Activated T-cell treated with anti-CD3 and anti-CD28 coated beads, Interleukin-2, amount 50 U/mL, for 4 hours (primary cell): ENCODE results near the gene FANK1. TPM values are rescaled to one million over a fixed set of nuclear protein-coding genes. Genes with fewer than 3 reads are reported as not detected.
"Not testable (repeated sequence)": the region's sequence is repeated elsewhere in the genome, so short reads cannot be mapped to it uniquely, and the experiment has no call there.

Experiments
- ATAC-seq, 2 donors: fragments of 200-7000 bp; cut with Tn5 transposase; one replicate each; pipeline ENCODE4 v1.10.0; 2021
- DNase-seq: peaks from one replicate; pipeline ENCODE4 v3.0.0-alpha.2; 2020
- H3K27me3 Mint-ChIP-seq: one replicate; pipeline ENCODE4 v1.8.0; 2021; ENCODE audit warnings: low read depth, mixed read lengths
- H3K36me3 Mint-ChIP-seq: one replicate; pipeline ENCODE4 v1.8.0; 2022; ENCODE audit warnings: mixed read lengths; ENCODE audit not compliant: insufficient read depth
- H3K4me1 Mint-ChIP-seq: one replicate; pipeline ENCODE4 v1.8.0; 2021; ENCODE audit warnings: low read depth, mixed read lengths
- H3K4me3 Mint-ChIP-seq: one replicate; pipeline ENCODE4 v1.8.0; 2021; ENCODE audit warnings: mild to moderate bottlenecking, moderate library complexity, mixed read lengths
- H3K9me3 Mint-ChIP-seq: one replicate; pipeline ENCODE4 v1.8.0; 2021; ENCODE audit warnings: mixed read lengths
- total RNA-seq, 3 donors: library from RNA; stranded (reverse); gene quantifications; one replicate each; pipeline ENCODE4 v1.2.1, GENCODE V29; 2021

Gene FANK1
- total RNA-seq, 3 donors from 2014 or later = 0.37 to 0.71 (median 0.66) TPM

- Mint-ChIP-seq H3K4me3 (no peak overlapping the region), H3K27me3 (no peaks in the 10 kb centered on the region), H3K9me3 (peaks cover 4% of the 10 kb centered on the region), H3K36me3 (peaks cover 36% of the 10 kb centered on the region), H3K4me1 (no peaks in the 10 kb centered on the region)
- DNase-seq (no peak), ATAC-seq (no peak)
Observed at GRCh38 chr10:125878957-125879835, 17.2 kb upstream of the FANK1 start.

- peaks cover 4% of the 10 kb centered on the region for H3K9me3 Mint-ChIP-seq
- H3K4me3 Mint-ChIP-seq = no peak overlapping the region
Observed at GRCh38 chr10:125880719-125881118, 15.6 kb upstream of the FANK1 start.

GRCh38 chr10:125881192-125881591 lies 15.2 kb upstream of the FANK1 start, which contains the start of gene DHX32:
TSS of gene DHX32 (minus strand) at chr10:125881292. CDS start at chr10:125880824, 468 bp downstream.
- Mint-ChIP-seq H3K9me3 (peaks cover 2% of the 10 kb centered on the region), H3K4me1 (no peaks in the 10 kb centered on the region), H3K36me3 (peaks cover 21% of the 10 kb centered on the region), H3K4me3 (no peak within 1 kb of the TSS), H3K27me3 (no peaks in the 10 kb centered on the region)
- ATAC-seq (no peak), DNase-seq (no peak)

More at GRCh38 chr10:125880719-125881118, 15.6 kb upstream of the FANK1 start:
- no peaks in the 10 kb centered on the region for H3K27me3 Mint-ChIP-seq
- H3K4me1 Mint-ChIP-seq = no peaks in the 10 kb centered on the region
- DNase-seq = no peak
- peaks cover 26% of the 10 kb centered on the region for H3K36me3 Mint-ChIP-seq
- ATAC-seq = no peak

- DNase-seq = no peak
- peaks cover 14% of the 10 kb centered on the region for H3K36me3 Mint-ChIP-seq
- no peak for ATAC-seq
- H3K4me1 Mint-ChIP-seq = no peaks in the 10 kb centered on the region
- no peaks in the 10 kb centered on the region for H3K27me3 Mint-ChIP-seq
- H3K4me3 Mint-ChIP-seq = no peak overlapping the region
- no peaks in the 10 kb centered on the region for H3K9me3 Mint-ChIP-seq
Observed at GRCh38 chr10:125882596-125882995, 13.8 kb upstream of the FANK1 start.

GRCh38 chr10:125883211-125883610 lies 13.2 kb upstream of the FANK1 start:
- Mint-ChIP-seq H3K27me3 (no peaks in the 10 kb centered on the region), H3K4me1 (no peaks in the 10 kb centered on the region)
- no peak for ATAC-seq

GRCh38 chr10:125886914-125887512 lies 9.4 kb upstream of the FANK1 start:
- Mint-ChIP-seq H3K9me3 (no peaks in the 10 kb centered on the region), H3K4me3 (no peak overlapping the region), H3K4me1 (no peaks in the 10 kb centered on the region), H3K27me3 (no peaks in the 10 kb centered on the region), H3K36me3 (peaks cover 2% of the 10 kb centered on the region)
- DNase-seq = no peak
- no peak for ATAC-seq

More at GRCh38 chr10:125883211-125883610, 13.2 kb upstream of the FANK1 start:
- no peak overlapping the region for H3K4me3 Mint-ChIP-seq
- H3K9me3 Mint-ChIP-seq = no peaks in the 10 kb centered on the region
- peaks cover 14% of the 10 kb centered on the region for H3K36me3 Mint-ChIP-seq
- no peak for DNase-seq

- H3K4me3 Mint-ChIP-seq, H3K9me3 Mint-ChIP-seq, ATAC-seq, H3K36me3 Mint-ChIP-seq, DNase-seq, H3K27me3 Mint-ChIP-seq, H3K4me1 Mint-ChIP-seq: not testable (repeated sequence)
Observed at GRCh38 chr10:125889441-125889840, 6.9 kb upstream of the FANK1 start.

- not testable (repeated sequence) for H3K27me3 Mint-ChIP-seq, H3K9me3 Mint-ChIP-seq, DNase-seq
Observed at GRCh38 chr10:125892402-125892801, 4.0 kb upstream of the FANK1 start.

GRCh38 chr10:125894176-125894575 lies 2.2 kb upstream of the FANK1 start:
- ATAC-seq, H3K4me3 Mint-ChIP-seq, H3K36me3 Mint-ChIP-seq, DNase-seq, H3K27me3 Mint-ChIP-seq, H3K9me3 Mint-ChIP-seq: not testable (repeated sequence)
- peaks cover 16% of the 10 kb centered on the region for H3K4me1 Mint-ChIP-seq

More at GRCh38 chr10:125892402-125892801, 4.0 kb upstream of the FANK1 start:
- ATAC-seq, H3K36me3 Mint-ChIP-seq, H3K4me3 Mint-ChIP-seq: not testable (repeated sequence)
- H3K4me1 Mint-ChIP-seq = peaks cover 16% of the 10 kb centered on the region

GRCh38 chr10:125895130-125896087 lies 955 bp upstream of the FANK1 start:
- peak overlapping the region; percentile 85 for H3K4me3 Mint-ChIP-seq
- not testable (repeated sequence) for H3K36me3 Mint-ChIP-seq, H3K9me3 Mint-ChIP-seq
- ATAC-seq (peak; percentile 62 to 76), DNase-seq (peak; percentile 11)
- peaks cover 11% of the 10 kb centered on the region for H3K27me3 Mint-ChIP-seq
- H3K4me1 Mint-ChIP-seq = peaks cover 16% of the 10 kb centered on the region

- DNase-seq, H3K9me3 Mint-ChIP-seq, ATAC-seq, H3K36me3 Mint-ChIP-seq: not testable (repeated sequence)
- Mint-ChIP-seq H3K27me3 (peaks cover 15% of the 10 kb centered on the region), H3K4me1 (peaks cover 16% of the 10 kb centered on the region), H3K4me3 (peak overlapping the region; percentile 86)
Observed at GRCh38 chr10:125897317-125897716, 953 bp downstream of the FANK1 start.

- H3K27me3 Mint-ChIP-seq = peaks cover 16% of the 10 kb centered on the region
- not testable (repeated sequence) for H3K9me3 Mint-ChIP-seq, ATAC-seq, DNase-seq, H3K36me3 Mint-ChIP-seq, H3K4me3 Mint-ChIP-seq, H3K4me1 Mint-ChIP-seq
Observed at GRCh38 chr10:125900963-125901362, 4.6 kb downstream of the FANK1 start.

GRCh38 chr10:125903135-125903640 lies 6.8 kb downstream of the FANK1 start:
- ATAC-seq, DNase-seq, H3K9me3 Mint-ChIP-seq, H3K4me1 Mint-ChIP-seq, H3K36me3 Mint-ChIP-seq, H3K4me3 Mint-ChIP-seq: not testable (repeated sequence)
- H3K27me3 Mint-ChIP-seq = peaks cover 14% of the 10 kb centered on the region
